GM12873 (cell line): ENCODE measurements around the gene PIGN.

Experiments
- CTCF ChIP-seq: IDR thresholded peaks from 2 replicates; pipeline ENCODE4 v1.5.1; 2012; ENCODE audit warnings: low read depth, mild to moderate bottlenecking, moderate library complexity, low read length, control low read depth; ENCODE audit not compliant: insufficient read depth; ENCODE audit errors: missing control alignments

The PIGN gene

GRCh38 chr18:62164310-62164709 lies 22.5 kb downstream of the PIGN start:
- TF ChIP-seq CTCF: no peak

GRCh38 chr18:62157843-62158242 lies 29.0 kb downstream of the PIGN start:
- no peak for TF ChIP-seq CTCF

GRCh38 chr18:62152844-62153243 lies 34.0 kb downstream of the PIGN start:
- TF ChIP-seq CTCF: no peak

- no peak for TF ChIP-seq CTCF
Observed at GRCh38 chr18:62151068-62151771, 35.6 kb downstream of the PIGN start.

- no peak for TF ChIP-seq CTCF
Observed at GRCh38 chr18:62144338-62144737, 42.5 kb downstream of the PIGN start.

- no peak for TF ChIP-seq CTCF
Observed at GRCh38 chr18:62140259-62140658, 46.6 kb downstream of the PIGN start.

GRCh38 chr18:62138461-62139235 lies 48.2 kb downstream of the PIGN start:
- TF ChIP-seq CTCF: no peak
